Upper lobe of right lung (tissue), 1 donor: ENCODE measurements around the gene BMPR2. TPM values are rescaled to one million over a fixed set of nuclear protein-coding genes. Genes with fewer than 3 reads are reported as not detected.

Source experiments
- ATAC-seq: fragments of 200-7000 bp; cut with Tn5 transposase; one replicate; pipeline ENCODE4 v1.9.1; 2020; ENCODE audit warnings: mild to moderate bottlenecking, moderate library complexity
- DNase-seq: peaks from one replicate; pipeline ENCODE4 v3.0.0-alpha.2; 2020
- H3K27ac ChIP-seq: fragments of 200-600 bp; one replicate; pipeline ENCODE4 v1.8.0; 2022
- H3K27me3 ChIP-seq: fragments of 200-600 bp; one replicate; pipeline ENCODE4 v1.8.0; 2022; ENCODE audit warnings: mild to moderate bottlenecking
- H3K36me3 ChIP-seq: fragments of 200-600 bp; one replicate; pipeline ENCODE4 v1.8.0; 2022
- H3K4me1 ChIP-seq: fragments of 200-600 bp; one replicate; pipeline ENCODE4 v1.8.0; 2022
- H3K4me3 ChIP-seq: fragments of 200-600 bp; one replicate; pipeline ENCODE4 v1.8.0; 2022; ENCODE audit warnings: mild to moderate bottlenecking
- H3K9me3 ChIP-seq: fragments of 200-600 bp; one replicate; pipeline ENCODE4 v1.8.0; 2022
- CTCF ChIP-seq: fragments of 200-600 bp; IDR thresholded peaks from one replicate; pipeline ENCODE4 v1.8.0; 2022; ENCODE audit warnings: antibody characterized with exemption
- intact Hi-C: fragments of 100-400 bp; cut with DNase I; formaldehyde crosslinking; loops from one replicate; pipeline ENCODE4 v1.11.0; 2022
- total RNA-seq: library from RNA; stranded (reverse); fragmentation: NEBNext Ultra II Directional; extraction: Animal tissue kit (Norgen Biotek cat#: 25700); gene quantifications from one replicate; pipeline ENCODE4 v1.2.1, GENCODE V29; 2021
- donor health status: DM: no; HTN: yes; CAD: no; lungs with severe emphysema.

BMPR2 gene
- total RNA-seq, 1 donor from 2014 or later = 139 TPM

- ATAC-seq (no peak), DNase-seq (no peak)
- Histone ChIP-seq H3K4me3 (no peak overlapping the region), H3K36me3 (no peaks in the 10 kb centered on the region), H3K4me1 (no peaks in the 10 kb centered on the region), H3K27me3 (no peaks in the 10 kb centered on the region), H3K27ac (no peak overlapping the region), H3K9me3 (no peaks in the 10 kb centered on the region)
- TF ChIP-seq CTCF = no peak
- intact Hi-C loops = no loop called here
Measured at GRCh38 chr2:202604699-202605098, 228.6 kb downstream of the BMPR2 start.

- intact Hi-C loops = no loop called here
- no peak for ATAC-seq
Measured at GRCh38 chr2:202605174-202605573, 229.0 kb downstream of the BMPR2 start.

GRCh38 chr2:202608142-202608852 is 232.2 kb downstream of the BMPR2 start:
- no peaks in the 10 kb centered on the region for H3K27me3 ChIP-seq
- TF ChIP-seq CTCF = no peak
- H3K4me1 ChIP-seq = no peaks in the 10 kb centered on the region
- no peaks in the 10 kb centered on the region for H3K36me3 ChIP-seq
- no peaks in the 10 kb centered on the region for H3K9me3 ChIP-seq
- intact Hi-C loops = no loop called here
- ATAC-seq (peak; percentile 83), DNase-seq (no peak)
- H3K4me3 ChIP-seq = no peak overlapping the region
- H3K27ac ChIP-seq = peak overlapping the region; percentile 14

More at GRCh38 chr2:202605174-202605573, 229.0 kb downstream of the BMPR2 start:
- Histone ChIP-seq H3K36me3 (no peaks in the 10 kb centered on the region), H3K27me3 (no peaks in the 10 kb centered on the region), H3K4me1 (no peaks in the 10 kb centered on the region), H3K27ac (no peak overlapping the region), H3K4me3 (no peak overlapping the region), H3K9me3 (no peaks in the 10 kb centered on the region)
- no peak for TF ChIP-seq CTCF
- DNase-seq = no peak

GRCh38 chr2:202609381-202610145 is 233.4 kb downstream of the BMPR2 start:
- Histone ChIP-seq H3K36me3 (no peaks in the 10 kb centered on the region), H3K4me1 (no peaks in the 10 kb centered on the region), H3K4me3 (no peak overlapping the region), H3K9me3 (no peaks in the 10 kb centered on the region), H3K27ac (peak overlapping the region; percentile 68), H3K27me3 (no peaks in the 10 kb centered on the region)
- peak; percentile 82 for ATAC-seq
- intact Hi-C loops = no loop called here
- DNase-seq = no peak
- no peak for TF ChIP-seq CTCF

GRCh38 chr2:202610380-202610779 is 234.3 kb downstream of the BMPR2 start:
- TF ChIP-seq CTCF = no peak
- Histone ChIP-seq H3K36me3 (no peaks in the 10 kb centered on the region), H3K4me3 (no peak overlapping the region), H3K27ac (no peak overlapping the region), H3K9me3 (no peaks in the 10 kb centered on the region), H3K27me3 (no peaks in the 10 kb centered on the region), H3K4me1 (no peaks in the 10 kb centered on the region)
- DNase-seq (no peak), ATAC-seq (no peak)
- intact Hi-C loops = no loop called here
